Measurements from ENCODE around the gene CPED1.
"Not testable (repeated sequence)": the region's sequence is repeated elsewhere in the genome, so short reads cannot be mapped to it uniquely, and the experiment has no call there.

Gene CPED1

GRCh38 chr7:121153411-121153810, 164.9 kb downstream of the CPED1 start:
- DNase-seq (ENCODE audit: low spot score), result no peak

GRCh38 chr7:121153995-121154394, 165.5 kb downstream of the CPED1 start:
- no peak for DNase-seq (ENCODE audit: low spot score)

- no peak for DNase-seq (ENCODE audit: low spot score)
Measured at GRCh38 chr7:121156825-121157224, 168.3 kb downstream of the CPED1 start.

- no peak for DNase-seq (ENCODE audit: low spot score)
Measured at GRCh38 chr7:121157341-121157751, 168.8 kb downstream of the CPED1 start.

- DNase-seq (ENCODE audit: low spot score), result no peak
Measured at GRCh38 chr7:121157885-121158590, 169.5 kb downstream of the CPED1 start.

GRCh38 chr7:121158665-121159064, 170.2 kb downstream of the CPED1 start:
- no peak for DNase-seq (ENCODE audit: low spot score)

GRCh38 chr7:121159553-121159952, 171.0 kb downstream of the CPED1 start:
- no peak for DNase-seq (ENCODE audit: low spot score)

- no peak for DNase-seq (ENCODE audit: low spot score)
Measured at GRCh38 chr7:121160150-121161008, 171.9 kb downstream of the CPED1 start.

GRCh38 chr7:121163699-121164098, 175.2 kb downstream of the CPED1 start:
- no peak for DNase-seq (ENCODE audit: low spot score)

GRCh38 chr7:121164247-121164646, 175.7 kb downstream of the CPED1 start:
- no peak for DNase-seq (ENCODE audit: low spot score)

GRCh38 chr7:121166916-121167315, 178.4 kb downstream of the CPED1 start:
- DNase-seq (ENCODE audit: low spot score), result no peak

- DNase-seq (ENCODE audit: low spot score), result peak; percentile 15
Measured at GRCh38 chr7:121167971-121168370, 179.5 kb downstream of the CPED1 start.

- no peak for DNase-seq (ENCODE audit: low spot score)
Measured at GRCh38 chr7:121169469-121169868, 181.0 kb downstream of the CPED1 start.

- DNase-seq (ENCODE audit: low spot score), result no peak
Measured at GRCh38 chr7:121172484-121172883, 184.0 kb downstream of the CPED1 start.

- DNase-seq (ENCODE audit: low spot score), result no peak
Measured at GRCh38 chr7:121175826-121176225, 187.3 kb downstream of the CPED1 start.

- no peak for DNase-seq (ENCODE audit: low spot score)
Measured at GRCh38 chr7:121178452-121178851, 189.9 kb downstream of the CPED1 start.

GRCh38 chr7:121178869-121179497, 190.5 kb downstream of the CPED1 start:
- DNase-seq (ENCODE audit: low spot score), result no peak

- no peak for DNase-seq (ENCODE audit: low spot score)
Measured at GRCh38 chr7:121180436-121181063, 192.0 kb downstream of the CPED1 start.

- DNase-seq (ENCODE audit: low spot score), result no peak
Measured at GRCh38 chr7:121181357-121181756, 192.8 kb downstream of the CPED1 start.

GRCh38 chr7:121182281-121182680, 193.8 kb downstream of the CPED1 start:
- DNase-seq (ENCODE audit: low spot score), result no peak

- no peak for DNase-seq (ENCODE audit: low spot score)
Measured at GRCh38 chr7:121182902-121183301, 194.4 kb downstream of the CPED1 start.

GRCh38 chr7:121183883-121184282, 195.4 kb downstream of the CPED1 start:
- not testable (repeated sequence) for DNase-seq (ENCODE audit: low spot score)
